Muscle layer of duodenum (tissue), 2 donors: Measurements from ENCODE around the gene TSHZ1.
"Not testable (repeated sequence)": the region's sequence is repeated elsewhere in the genome, so short reads cannot be mapped to it uniquely, and the experiment has no call there.

Source experiments
- H3K27ac ChIP-seq: one replicate; pipeline ENCODE4 v1.7.0; 2013; ENCODE audit warnings: mild to moderate bottlenecking, low read length
- H3K27me3 ChIP-seq: one replicate; pipeline ENCODE4 v1.7.0; 2013; ENCODE audit warnings: low read depth, mild to moderate bottlenecking, control low read depth, low read length
- H3K36me3 ChIP-seq, 2 donors: one replicate each; pipeline ENCODE4 v1.7.0; 2013; ENCODE audit warnings: low read length in 2 of 2, control low read depth in 1 of 2, mild to moderate bottlenecking in 1 of 2; ENCODE audit not compliant: insufficient read depth in 2 of 2, control insufficient read depth in 1 of 2
- H3K4me1 ChIP-seq, 2 donors: one replicate each; pipeline ENCODE4 v1.7.0; 2013; ENCODE audit warnings: low read length in 2 of 2, mild to moderate bottlenecking in 2 of 2, control low read depth in 1 of 2, moderate library complexity in 1 of 2; ENCODE audit not compliant: insufficient read depth in 2 of 2, control insufficient read depth in 1 of 2
- H3K4me3 ChIP-seq, 2 donors: one replicate each; pipeline ENCODE4 v1.7.0; 2013; ENCODE audit warnings: low read length in 2 of 2, low read depth in 1 of 2, mild to moderate bottlenecking in 1 of 2
- H3K9me3 ChIP-seq, 2 donors: one replicate each; pipeline ENCODE4 v1.7.0; 2013; ENCODE audit warnings: low read length in 2 of 2, control low read depth in 1 of 2, mild to moderate bottlenecking in 1 of 2; ENCODE audit not compliant: control insufficient read depth in 1 of 2
- donor health status: healthy.

The TSHZ1 gene

GRCh38 chr18:75323821-75324585, 113.4 kb downstream of the TSHZ1 start:
- H3K4me1 ChIP-seq, result no peaks in the 10 kb centered on the region
- H3K36me3 ChIP-seq, result no peaks in the 10 kb centered on the region
- no peak overlapping the region for H3K4me3 ChIP-seq
- no peaks in the 10 kb centered on the region for H3K27me3 ChIP-seq
- peaks cover 5 to 14% of the 10 kb centered on the region in 2 donors for H3K9me3 ChIP-seq
- H3K27ac ChIP-seq, result no peak overlapping the region

- H3K4me1 ChIP-seq, result no peaks in the 10 kb centered on the region
- H3K27me3 ChIP-seq, result no peaks in the 10 kb centered on the region
- H3K9me3 ChIP-seq, result peaks cover 5 to 14% of the 10 kb centered on the region in 2 donors
- H3K4me3 ChIP-seq, result no peak overlapping the region
- H3K36me3 ChIP-seq, result no peaks in the 10 kb centered on the region
- H3K27ac ChIP-seq, result no peak overlapping the region
Observed at GRCh38 chr18:75324686-75325257, 114.2 kb downstream of the TSHZ1 start.

- not testable (repeated sequence) for H3K36me3 ChIP-seq
Observed at GRCh38 chr18:75329753-75330152, 119.2 kb downstream of the TSHZ1 start.

GRCh38 chr18:75330308-75330707, 119.7 kb downstream of the TSHZ1 start:
- H3K27ac ChIP-seq, result no peak overlapping the region
- H3K4me3 ChIP-seq, result no peak overlapping the region
- no peaks in the 10 kb centered on the region for H3K27me3 ChIP-seq
- no peaks in the 10 kb centered on the region for H3K4me1 ChIP-seq
- peaks cover 5 to 14% of the 10 kb centered on the region in 2 donors for H3K9me3 ChIP-seq
- H3K36me3 ChIP-seq, result no peaks in the 10 kb centered on the region

More at GRCh38 chr18:75329753-75330152, 119.2 kb downstream of the TSHZ1 start:
- H3K27ac ChIP-seq, H3K27me3 ChIP-seq, H3K4me3 ChIP-seq, H3K4me1 ChIP-seq: not testable (repeated sequence)
- H3K9me3 ChIP-seq, result peaks cover 5 to 14% of the 10 kb centered on the region in 2 donors

- no peaks in the 10 kb centered on the region for H3K36me3 ChIP-seq
- no peaks in the 10 kb centered on the region for H3K27me3 ChIP-seq
- no peaks in the 10 kb centered on the region for H3K9me3 ChIP-seq
- H3K4me3 ChIP-seq, result no peak overlapping the region
- no peaks in the 10 kb centered on the region for H3K4me1 ChIP-seq
- no peak overlapping the region for H3K27ac ChIP-seq
Observed at GRCh38 chr18:75334869-75335268, 124.3 kb downstream of the TSHZ1 start.

GRCh38 chr18:75335511-75335910, 124.9 kb downstream of the TSHZ1 start:
- no peak overlapping the region for H3K4me3 ChIP-seq
- H3K4me1 ChIP-seq, result no peaks in the 10 kb centered on the region
- no peaks in the 10 kb centered on the region for H3K36me3 ChIP-seq
- no peak overlapping the region for H3K27ac ChIP-seq
- no peaks in the 10 kb centered on the region for H3K9me3 ChIP-seq
- no peaks in the 10 kb centered on the region for H3K27me3 ChIP-seq

GRCh38 chr18:75336767-75337166, 126.2 kb downstream of the TSHZ1 start:
- Histone ChIP-seq H3K27me3 (no peaks in the 10 kb centered on the region), H3K9me3 (no peaks in the 10 kb centered on the region), H3K36me3 (no peaks in the 10 kb centered on the region), H3K4me3 (no peak overlapping the region), H3K27ac (no peak overlapping the region), H3K4me1 (no peaks in the 10 kb centered on the region)

GRCh38 chr18:75337348-75337747, 126.8 kb downstream of the TSHZ1 start:
- no peaks in the 10 kb centered on the region for H3K4me1 ChIP-seq
- H3K27ac ChIP-seq, result no peak overlapping the region
- H3K36me3 ChIP-seq, result no peaks in the 10 kb centered on the region
- no peaks in the 10 kb centered on the region for H3K27me3 ChIP-seq
- no peaks in the 10 kb centered on the region for H3K9me3 ChIP-seq
- no peak overlapping the region for H3K4me3 ChIP-seq

- Histone ChIP-seq H3K9me3 (no peaks in the 10 kb centered on the region), H3K27ac (no peak overlapping the region), H3K27me3 (no peaks in the 10 kb centered on the region), H3K36me3 (no peaks in the 10 kb centered on the region), H3K4me1 (no peaks in the 10 kb centered on the region), H3K4me3 (no peak overlapping the region)
Observed at GRCh38 chr18:75338631-75339030, 128.0 kb downstream of the TSHZ1 start.
